ENCODE data around the gene UNC5B. TPM values are rescaled to one million over a fixed set of nuclear protein-coding genes. Genes with fewer than 3 reads are reported as not detected.

The UNC5B gene
- total RNA-seq, 1 experiment from 2014 or later, result 22.0 TPM

- TF ChIP-seq EZH2 (IDR thresholded peaks at IDR 0.05) (no peak), FOSL1 (IDR thresholded peaks at IDR 0.05; ENCODE audit: low read depth) (no peak), POLR2A (IDR thresholded peaks at IDR 0.05; ENCODE audit: borderline replicate concordance, extremely low read depth, insufficient read depth, insufficient read length) (no peak), ZNF274 (IDR thresholded peaks at IDR 0.05; ENCODE audit: low read depth, low read length) (no peak)
These were observed 73.6 kb downstream of the UNC5B start (continued) for GRCh38 chr10:71285986-71286385.

GRCh38 chr10:71286521-71287294 lies 74.3 kb downstream of the UNC5B start:
- RAD21 ChIA-PET (ENCODE audit: low non-redundant PET in 1 of 2, low total read pairs in 2 of 2, uncharacterized antibody in 2 of 2, unreplicated experiment in 2 of 2), result interaction anchor here in 1 of 2 experiments (1.0 kb wide), 1 partner anchor 385 kb away, joined by 3 read pairs; no protein-coding TSS in a partner anchor
- no peak overlapping the region for H3K27ac ChIP-seq (ENCODE audit: low read depth, low read length)
- H3K79me2 ChIP-seq (ENCODE audit: insufficient read depth, low read length), result no peaks in the 10 kb centered on the region
- H3K4me2 ChIP-seq (ENCODE audit: low read length), result no peak overlapping the region
- POLR2A ChIA-PET, result no interaction called here
- no peaks in the 10 kb centered on the region for H3K4me1 ChIP-seq (ENCODE audit: control insufficient read depth in 1 of 2, insufficient read depth in 2 of 2, low read length in 2 of 2)
- H4K20me1 ChIP-seq (ENCODE audit: insufficient read depth), result no peaks in the 10 kb centered on the region
- H3K9me3 ChIP-seq (ENCODE audit: control insufficient read depth in 1 of 2, insufficient read depth in 1 of 2, low read depth in 1 of 2, low read length in 2 of 2), result no peaks in the 10 kb centered on the region
- ATAC-seq, result no peak
- no peak overlapping the region for H3K9ac ChIP-seq (ENCODE audit: low read length)
- H3K9me2 ChIP-seq (ENCODE audit: insufficient read depth), result no peaks in the 10 kb centered on the region
- no TSS peak for BruUV-seq (replicated peaks)
- H3K36me3 ChIP-seq (ENCODE audit: control insufficient read depth in 1 of 2, insufficient read depth in 2 of 2, low read length in 2 of 2), result peaks cover 0 to 6% of the 10 kb centered on the region in 2 experiments; a peak in 1 of 4 replicates
- no peaks in the 10 kb centered on the region for H3K27me3 ChIP-seq (ENCODE audit: insufficient read depth, low read length)
- DNase-seq (ENCODE audit: low read depth, low spot score), result no peak
- H3K4me3 ChIP-seq (replicated peaks in 1 of 2; ENCODE audit: low read depth in 1 of 2, low read length in 2 of 2), result no peak overlapping the region
- CTCF ChIA-PET, result interaction anchor here (1.3 kb wide), 1 partner anchor 18 kb away, joined by 3 read pairs; no protein-coding TSS in a partner anchor
- H2AFZ ChIP-seq (ENCODE audit: low read depth, low read length, poor library complexity, severe bottlenecking), result no peak overlapping the region
- no peak for TF ChIP-seq CEBPB (IDR thresholded peaks at IDR 0.05; ENCODE audit: low read depth)
- TF ChIP-seq, protein P1, sequence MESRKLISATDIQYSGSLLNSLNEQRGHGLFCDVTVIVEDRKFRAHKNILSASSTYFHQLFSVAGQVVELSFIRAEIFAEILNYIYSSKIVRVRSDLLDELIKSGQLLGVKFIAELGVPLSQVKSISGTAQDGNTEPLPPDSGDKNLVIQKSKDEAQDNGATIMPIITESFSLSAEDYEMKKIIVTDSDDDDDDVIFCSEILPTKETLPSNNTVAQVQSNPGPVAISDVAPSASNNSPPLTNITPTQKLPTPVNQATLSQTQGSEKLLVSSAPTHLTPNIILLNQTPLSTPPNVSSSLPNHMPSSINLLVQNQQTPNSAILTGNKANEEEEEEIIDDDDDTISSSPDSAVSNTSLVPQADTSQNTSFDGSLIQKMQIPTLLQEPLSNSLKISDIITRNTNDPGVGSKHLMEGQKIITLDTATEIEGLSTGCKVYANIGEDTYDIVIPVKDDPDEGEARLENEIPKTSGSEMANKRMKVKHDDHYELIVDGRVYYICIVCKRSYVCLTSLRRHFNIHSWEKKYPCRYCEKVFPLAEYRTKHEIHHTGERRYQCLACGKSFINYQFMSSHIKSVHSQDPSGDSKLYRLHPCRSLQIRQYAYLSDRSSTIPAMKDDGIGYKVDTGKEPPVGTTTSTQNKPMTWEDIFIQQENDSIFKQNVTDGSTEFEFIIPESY (IDR thresholded peaks at IDR 0.05; ENCODE audit: extremely low read depth, insufficient replicate concordance, low read length), result no peak
- TF ChIP-seq, protein P2, sequence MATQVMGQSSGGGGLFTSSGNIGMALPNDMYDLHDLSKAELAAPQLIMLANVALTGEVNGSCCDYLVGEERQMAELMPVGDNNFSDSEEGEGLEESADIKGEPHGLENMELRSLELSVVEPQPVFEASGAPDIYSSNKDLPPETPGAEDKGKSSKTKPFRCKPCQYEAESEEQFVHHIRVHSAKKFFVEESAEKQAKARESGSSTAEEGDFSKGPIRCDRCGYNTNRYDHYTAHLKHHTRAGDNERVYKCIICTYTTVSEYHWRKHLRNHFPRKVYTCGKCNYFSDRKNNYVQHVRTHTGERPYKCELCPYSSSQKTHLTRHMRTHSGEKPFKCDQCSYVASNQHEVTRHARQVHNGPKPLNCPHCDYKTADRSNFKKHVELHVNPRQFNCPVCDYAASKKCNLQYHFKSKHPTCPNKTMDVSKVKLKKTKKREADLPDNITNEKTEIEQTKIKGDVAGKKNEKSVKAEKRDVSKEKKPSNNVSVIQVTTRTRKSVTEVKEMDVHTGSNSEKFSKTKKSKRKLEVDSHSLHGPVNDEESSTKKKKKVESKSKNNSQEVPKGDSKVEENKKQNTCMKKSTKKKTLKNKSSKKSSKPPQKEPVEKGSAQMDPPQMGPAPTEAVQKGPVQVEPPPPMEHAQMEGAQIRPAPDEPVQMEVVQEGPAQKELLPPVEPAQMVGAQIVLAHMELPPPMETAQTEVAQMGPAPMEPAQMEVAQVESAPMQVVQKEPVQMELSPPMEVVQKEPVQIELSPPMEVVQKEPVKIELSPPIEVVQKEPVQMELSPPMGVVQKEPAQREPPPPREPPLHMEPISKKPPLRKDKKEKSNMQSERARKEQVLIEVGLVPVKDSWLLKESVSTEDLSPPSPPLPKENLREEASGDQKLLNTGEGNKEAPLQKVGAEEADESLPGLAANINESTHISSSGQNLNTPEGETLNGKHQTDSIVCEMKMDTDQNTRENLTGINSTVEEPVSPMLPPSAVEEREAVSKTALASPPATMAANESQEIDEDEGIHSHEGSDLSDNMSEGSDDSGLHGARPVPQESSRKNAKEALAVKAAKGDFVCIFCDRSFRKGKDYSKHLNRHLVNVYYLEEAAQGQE (IDR thresholded peaks at IDR 0.05; ENCODE audit: low read depth), result no peak
- TF ChIP-seq, protein P3, sequence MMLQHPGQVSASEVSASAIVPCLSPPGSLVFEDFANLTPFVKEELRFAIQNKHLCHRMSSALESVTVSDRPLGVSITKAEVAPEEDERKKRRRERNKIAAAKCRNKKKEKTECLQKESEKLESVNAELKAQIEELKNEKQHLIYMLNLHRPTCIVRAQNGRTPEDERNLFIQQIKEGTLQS (IDR thresholded peaks at IDR 0.05), result no peak
- no peak for TF ChIP-seq SIN3A (IDR thresholded peaks at IDR 0.05; ENCODE audit: low read depth)
- TF ChIP-seq, protein P4, sequence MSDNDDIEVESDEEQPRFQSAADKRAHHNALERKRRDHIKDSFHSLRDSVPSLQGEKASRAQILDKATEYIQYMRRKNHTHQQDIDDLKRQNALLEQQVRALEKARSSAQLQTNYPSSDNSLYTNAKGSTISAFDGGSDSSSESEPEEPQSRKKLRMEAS (IDR thresholded peaks at IDR 0.05), result no peak
- TF ChIP-seq, protein P5, sequence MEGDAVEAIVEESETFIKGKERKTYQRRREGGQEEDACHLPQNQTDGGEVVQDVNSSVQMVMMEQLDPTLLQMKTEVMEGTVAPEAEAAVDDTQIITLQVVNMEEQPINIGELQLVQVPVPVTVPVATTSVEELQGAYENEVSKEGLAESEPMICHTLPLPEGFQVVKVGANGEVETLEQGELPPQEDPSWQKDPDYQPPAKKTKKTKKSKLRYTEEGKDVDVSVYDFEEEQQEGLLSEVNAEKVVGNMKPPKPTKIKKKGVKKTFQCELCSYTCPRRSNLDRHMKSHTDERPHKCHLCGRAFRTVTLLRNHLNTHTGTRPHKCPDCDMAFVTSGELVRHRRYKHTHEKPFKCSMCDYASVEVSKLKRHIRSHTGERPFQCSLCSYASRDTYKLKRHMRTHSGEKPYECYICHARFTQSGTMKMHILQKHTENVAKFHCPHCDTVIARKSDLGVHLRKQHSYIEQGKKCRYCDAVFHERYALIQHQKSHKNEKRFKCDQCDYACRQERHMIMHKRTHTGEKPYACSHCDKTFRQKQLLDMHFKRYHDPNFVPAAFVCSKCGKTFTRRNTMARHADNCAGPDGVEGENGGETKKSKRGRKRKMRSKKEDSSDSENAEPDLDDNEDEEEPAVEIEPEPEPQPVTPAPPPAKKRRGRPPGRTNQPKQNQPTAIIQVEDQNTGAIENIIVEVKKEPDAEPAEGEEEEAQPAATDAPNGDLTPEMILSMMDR (IDR thresholded peaks at IDR 0.05 in 2 of 3, conservative IDR thresholded peaks at IDR 0.05 in 1 of 3; ENCODE audit: borderline replicate concordance in 1 of 3, insufficient read depth in 1 of 3, low read depth in 2 of 3, low read length in 2 of 3), result no peak
- no peak for TF ChIP-seq RAD21 (IDR thresholded peaks at IDR 0.05; ENCODE audit: low read depth)
- TF ChIP-seq FOSL1 (IDR thresholded peaks at IDR 0.05; ENCODE audit: low read depth), result no peak
- TF ChIP-seq CBX3 (IDR thresholded peaks at IDR 0.05; ENCODE audit: low read depth), result no peak
- TF ChIP-seq EZH2 (IDR thresholded peaks at IDR 0.05), result no peak
- no peak for TF ChIP-seq EZH2phosphoT487 (IDR thresholded peaks at IDR 0.05; ENCODE audit: borderline replicate concordance)
- no peak for TF ChIP-seq ZNF274 (IDR thresholded peaks at IDR 0.05; ENCODE audit: low read depth, low read length)
- TF ChIP-seq SP1 (IDR thresholded peaks at IDR 0.05; ENCODE audit: low read depth), result no peak
- intact Hi-C loops (cut with micrococcal nuclease), result no loop called here

Measured in HCT116 (cell line).